ENCODE measurements around the gene CARMIL1.

DNA sequence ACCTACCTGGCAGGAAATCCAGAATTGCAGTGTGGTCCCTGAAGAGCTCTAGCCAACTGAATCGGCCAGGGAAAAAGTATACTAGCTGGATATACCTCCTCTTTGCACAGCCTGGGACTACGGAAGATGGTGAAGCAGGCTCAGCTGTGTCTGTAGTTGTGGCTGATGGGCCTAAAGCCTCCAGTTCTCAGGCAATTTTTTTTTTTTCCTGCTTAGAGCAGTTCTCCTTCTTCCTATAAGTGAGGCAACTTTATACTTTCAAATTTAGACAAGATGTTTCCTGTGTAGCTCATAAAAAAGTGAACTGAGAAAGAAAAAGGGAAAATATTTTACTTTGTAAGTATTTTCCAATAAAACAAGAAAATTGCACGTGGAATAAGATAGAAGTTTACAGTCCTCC is 172.9 kb downstream of the CARMIL1 start:
- TF ChIP-seq, protein P1, sequence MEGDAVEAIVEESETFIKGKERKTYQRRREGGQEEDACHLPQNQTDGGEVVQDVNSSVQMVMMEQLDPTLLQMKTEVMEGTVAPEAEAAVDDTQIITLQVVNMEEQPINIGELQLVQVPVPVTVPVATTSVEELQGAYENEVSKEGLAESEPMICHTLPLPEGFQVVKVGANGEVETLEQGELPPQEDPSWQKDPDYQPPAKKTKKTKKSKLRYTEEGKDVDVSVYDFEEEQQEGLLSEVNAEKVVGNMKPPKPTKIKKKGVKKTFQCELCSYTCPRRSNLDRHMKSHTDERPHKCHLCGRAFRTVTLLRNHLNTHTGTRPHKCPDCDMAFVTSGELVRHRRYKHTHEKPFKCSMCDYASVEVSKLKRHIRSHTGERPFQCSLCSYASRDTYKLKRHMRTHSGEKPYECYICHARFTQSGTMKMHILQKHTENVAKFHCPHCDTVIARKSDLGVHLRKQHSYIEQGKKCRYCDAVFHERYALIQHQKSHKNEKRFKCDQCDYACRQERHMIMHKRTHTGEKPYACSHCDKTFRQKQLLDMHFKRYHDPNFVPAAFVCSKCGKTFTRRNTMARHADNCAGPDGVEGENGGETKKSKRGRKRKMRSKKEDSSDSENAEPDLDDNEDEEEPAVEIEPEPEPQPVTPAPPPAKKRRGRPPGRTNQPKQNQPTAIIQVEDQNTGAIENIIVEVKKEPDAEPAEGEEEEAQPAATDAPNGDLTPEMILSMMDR (IDR thresholded peaks at IDR 0.05; ENCODE audit: insufficient read depth, low read depth, low read length), result no peak
- TF ChIP-seq EZH2 (IDR thresholded peaks at IDR 0.05; ENCODE audit: insufficient read depth, low read length), result no peak

Data from astrocyte (in vitro differentiated cells and primary cell).